ENCODE measurements around the gene LRRIQ4. TPM values are rescaled to one million over a fixed set of nuclear protein-coding genes. Genes with fewer than 3 reads are reported as not detected.

The LRRIQ4 gene
- polyA plus RNA-seq (2012; ENCODE audit: insufficient read length, low read depth) = not detected

- TF ChIP-seq REST (IDR thresholded peaks at IDR 0.05; ENCODE audit: insufficient read depth in 1 of 2, low read depth in 2 of 2, low read length in 2 of 2) (no peak), SIN3A (IDR thresholded peaks at IDR 0.05; ENCODE audit: borderline replicate concordance, insufficient read depth, low read length) (no peak), POLR2AphosphoS5 (IDR thresholded peaks at IDR 0.05; ENCODE audit: low read depth, low read length) (no peak), FOXP2 (optimal IDR thresholded peaks at IDR 0.05; ENCODE audit: borderline replicate concordance, extremely low read depth, extremely low read length, insufficient read depth) (no peak), TAF1 (IDR thresholded peaks at IDR 0.05; ENCODE audit: borderline replicate concordance, insufficient read depth, low read length) (no peak)
Measured at GRCh38 chr3:169812332-169813235, at the start of gene LRRIQ4, which contains the start of gene LRRC34. Gene LRRIQ4 (plus strand): TSS chr3:169812870. CDS start chr3:169821922, 9,052 bp downstream. Gene LRRC34 (minus strand): TSS chr3:169812904. CDS start chr3:169812548, 356 bp downstream.

- TF ChIP-seq FOXP2 (optimal IDR thresholded peaks at IDR 0.05; ENCODE audit: borderline replicate concordance, extremely low read depth, extremely low read length, insufficient read depth) = no peak
Measured at GRCh38 chr3:169764312-169764881, 48.3 kb upstream of the LRRIQ4 start.

- TF ChIP-seq POLR2AphosphoS5 (IDR thresholded peaks at IDR 0.05; ENCODE audit: low read depth, low read length) = peak; percentile 70
- TF ChIP-seq TAF1 (IDR thresholded peaks at IDR 0.05; ENCODE audit: borderline replicate concordance, insufficient read depth, low read length) = 0 out of 2 replicates have a peak, but pooled peaks have one; percentile 30
- TF ChIP-seq REST (IDR thresholded peaks at IDR 0.05; ENCODE audit: insufficient read depth in 1 of 2, low read depth in 2 of 2, low read length in 2 of 2) = no peak
- no peak for TF ChIP-seq FOXP2 (optimal IDR thresholded peaks at IDR 0.05; ENCODE audit: borderline replicate concordance, extremely low read depth, extremely low read length, insufficient read depth)
- TF ChIP-seq SIN3A (IDR thresholded peaks at IDR 0.05; ENCODE audit: borderline replicate concordance, insufficient read depth, low read length) = no peak
Measured at GRCh38 chr3:169764882-169765612, 47.6 kb upstream of the LRRIQ4 start, which contains the start of gene TERC. Gene TERC (minus strand): TSS chr3:169765060.

GRCh38 chr3:169769287-169770181 is 43.1 kb upstream of the LRRIQ4 start, which contains the start of gene ACTRT3:
Gene ACTRT3 (minus strand): TSS chr3:169769561. CDS start chr3:169769520, 41 bp downstream.
- TF ChIP-seq TAF1 (IDR thresholded peaks at IDR 0.05; ENCODE audit: borderline replicate concordance, insufficient read depth, low read length) = no peak
- no peak for TF ChIP-seq SIN3A (IDR thresholded peaks at IDR 0.05; ENCODE audit: borderline replicate concordance, insufficient read depth, low read length)
- no peak for TF ChIP-seq REST (IDR thresholded peaks at IDR 0.05; ENCODE audit: insufficient read depth in 1 of 2, low read depth in 2 of 2, low read length in 2 of 2)
- peak; percentile 16 for TF ChIP-seq FOXP2 (optimal IDR thresholded peaks at IDR 0.05; ENCODE audit: borderline replicate concordance, extremely low read depth, extremely low read length, insufficient read depth)
- no peak for TF ChIP-seq POLR2AphosphoS5 (IDR thresholded peaks at IDR 0.05; ENCODE audit: low read depth, low read length)

Data from PFSK-1 (cell line).